Testis (tissue), 3 donors: ENCODE data around the gene EML2. TPM values are rescaled to one million over a fixed set of nuclear protein-coding genes. Genes with fewer than 3 reads are reported as not detected.
A peak's percentile ranks its signal among the peaks of the same experiment; 100 is the strongest.

Experiments
- DNase-seq: peaks from one replicate; pipeline ENCODE4 v3.0.0-alpha.2; 2019
- H3K27ac ChIP-seq, 2 donors: fragments of 200-600 bp; sonication (generic); one replicate each; pipeline ENCODE4 v1.5.1; 2019
- H3K27me3 ChIP-seq: fragments of 200-600 bp; sonication (generic); one replicate; pipeline ENCODE4 v1.5.1; 2019
- H3K36me3 ChIP-seq: fragments of 200-600 bp; sonication (generic); one replicate; pipeline ENCODE4 v1.5.1; 2017; ENCODE audit warnings: low read depth; ENCODE audit errors: missing control alignments
- H3K4me1 ChIP-seq: fragments of 200-600 bp; sonication (generic); one replicate; pipeline ENCODE4 v1.5.1; 2019
- H3K4me3 ChIP-seq, 2 donors: fragments of 200-600 bp; sonication (generic); one replicate each; pipeline ENCODE4 v1.5.1; 2017 to 2019
- H3K9me3 ChIP-seq: fragments of 200-600 bp; sonication (generic); one replicate; pipeline ENCODE4 v1.5.1; 2017
- CTCF ChIP-seq, 3 experiments: fragments of 450-650 bp in 2 of 3; fragments of 200-600 bp in 1 of 3; sonication (generic) in 1 of 3; IDR thresholded peaks; one replicate each; pipeline ENCODE4 v1.5.1; 2016 to 2019; ENCODE audit warnings: antibody characterized with exemption in 3 of 3, mild to moderate bottlenecking in 2 of 3, moderate library complexity in 1 of 3
- POLR2A ChIP-seq: fragments of 450-650 bp; IDR thresholded peaks from one replicate; pipeline ENCODE4 v1.6.1; 2017; ENCODE audit warnings: antibody characterized with exemption, mild to moderate bottlenecking, moderate library complexity
- WGBS, 2 donors: methylation state at CpG; one replicate each; pipeline ENCODE4 v1.1.5; 2018; 5-methylcytosine and 5-hydroxymethylcytosine counted together
- intact Hi-C: fragments of 100-400 bp; cut with DNase I; formaldehyde crosslinking; loops from one replicate; pipeline ENCODE4 v1.15.1; 2023; ENCODE audit warnings: low total_unique reads
- polyA plus RNA-seq: library from polyadenylated mRNA; stranded (reverse); fragments of 350-450 nt; fragmentation: Illumina TruSeq; extraction: RNeasy Lipid Tissue Mini Kit (QIAGEN cat#74804); gene quantifications from one replicate; pipeline ENCODE4 v1.2.3, GENCODE V29; 2014; ENCODE audit warnings: low read depth, low replicate concordance; ENCODE audit not compliant: insufficient read depth
- total RNA-seq, 2 donors: library from RNA; depleted of rRNA; stranded (reverse); fragments of >200 nt; gene quantifications; one replicate each; pipeline ENCODE4 v1.2.3, GENCODE V29; 2016

Gene EML2
- total and polyA plus RNA-seq, 3 donors from 2014 or later, result 28.5 to 48.4 (median 36.3) TPM

- H3K36me3 ChIP-seq, result no peaks in the 10 kb centered on the region
- no peak overlapping the region for H3K27ac ChIP-seq
- DNase-seq, result no peak
- intact Hi-C loops, result no loop called here
- 54 to 62% methylated on average over 8 of the region's 8 CpGs for WGBS, 2 donors
- H3K4me1 ChIP-seq, result peaks cover 11% of the 10 kb centered on the region
- no peak overlapping the region for H3K4me3 ChIP-seq
- no peak for TF ChIP-seq CTCF (IDR thresholded peaks at IDR 0.05)
- no peak for TF ChIP-seq POLR2A
- H3K27me3 ChIP-seq, result no peaks in the 10 kb centered on the region
- no peaks in the 10 kb centered on the region for H3K9me3 ChIP-seq
Observed at GRCh38 chr19:45682117-45682516, 42.9 kb upstream of the EML2 start.

GRCh38 chr19:45681391-45682015 lies 42.3 kb upstream of the EML2 start:
- H3K36me3 ChIP-seq, result no peaks in the 10 kb centered on the region
- DNase-seq, result peak; percentile 87
- TF ChIP-seq CTCF (IDR thresholded peaks at IDR 0.05), result peak; percentile 87 to 95 (median 92)
- no peak for TF ChIP-seq POLR2A
- 4 to 6% methylated on average over 12 to 45 of the region's 51 CpGs for WGBS, 2 donors
- peak overlapping the region in 1 of 2 donors; percentile 34 for H3K27ac ChIP-seq
- peaks cover 11% of the 10 kb centered on the region for H3K4me1 ChIP-seq
- no peaks in the 10 kb centered on the region for H3K9me3 ChIP-seq
- peak overlapping the region; percentile 11 to 41 for H3K4me3 ChIP-seq
- intact Hi-C loops, result no loop called here
- no peaks in the 10 kb centered on the region for H3K27me3 ChIP-seq

- H3K27me3 ChIP-seq, result no peaks in the 10 kb centered on the region
- intact Hi-C loops, result no loop called here
- peak overlapping the region; percentile 10 to 39 for H3K4me3 ChIP-seq
- TF ChIP-seq POLR2A, result no peak
- no peak for TF ChIP-seq CTCF (IDR thresholded peaks at IDR 0.05)
- peaks cover 11% of the 10 kb centered on the region for H3K4me1 ChIP-seq
- no peaks in the 10 kb centered on the region for H3K9me3 ChIP-seq
- DNase-seq, result peak; percentile 65
- no peak overlapping the region for H3K27ac ChIP-seq
- H3K36me3 ChIP-seq, result no peaks in the 10 kb centered on the region
- 2 to 4% methylated on average over 24 to 49 of the region's 49 CpGs for WGBS, 2 donors
Observed at GRCh38 chr19:45677351-45678230, 38.4 kb upstream of the EML2 start.

- WGBS, 2 donors, result 5 to 14% methylated on average over 7 to 28 of the region's 28 CpGs
Observed at GRCh38 chr19:45676851-45677263, 37.7 kb upstream of the EML2 start.

More at GRCh38 chr19:45676851-45677263, 37.7 kb upstream of the EML2 start:
- Histone ChIP-seq H3K27ac (no peak overlapping the region), H3K4me3 (peak overlapping the region; percentile 10 to 39), H3K36me3 (no peaks in the 10 kb centered on the region), H3K27me3 (no peaks in the 10 kb centered on the region), H3K4me1 (peaks cover 11% of the 10 kb centered on the region), H3K9me3 (no peaks in the 10 kb centered on the region)
- intact Hi-C loops, result no loop called here
- no peak for DNase-seq
- TF ChIP-seq CTCF (IDR thresholded peaks at IDR 0.05) (no peak), POLR2A (no peak)
